Skin of body (tissue), 2 donors: ENCODE measurements around the gene KCTD5. TPM values are rescaled to one million over a fixed set of nuclear protein-coding genes. Genes with fewer than 3 reads are reported as not detected.

ENCODE experiments used
- DNase-seq: peaks from one replicate; lab custom pipeline; 2025; lab: John Stamatoyannopoulos, UW
- total RNA-seq: library from RNA; depleted of rRNA; stranded (reverse); fragments of >200 nt; gene quantifications from one replicate; pipeline ENCODE4 v1.2.3, GENCODE V29; 2014

KCTD5 gene
- total RNA-seq, 1 donor from 2014 or later = 13.6 TPM

GRCh38 chr16:2708955-2709587 lies 26.7 kb downstream of the KCTD5 start:
- DNase-seq = no peak

- DNase-seq = no peak
These were observed 27.3 kb downstream of the KCTD5 start for GRCh38 chr16:2709588-2709984.

GRCh38 chr16:2710021-2710710 lies 27.8 kb downstream of the KCTD5 start:
- no peak for DNase-seq

- DNase-seq = no peak
These were observed 28.4 kb downstream of the KCTD5 start for GRCh38 chr16:2710711-2711231.

- DNase-seq = no peak
These were observed 29.2 kb downstream of the KCTD5 start for GRCh38 chr16:2711370-2712062.

GRCh38 chr16:2712063-2712441 lies 29.7 kb downstream of the KCTD5 start:
- DNase-seq = no peak

GRCh38 chr16:2712546-2712945 lies 30.2 kb downstream of the KCTD5 start:
- no peak for DNase-seq

GRCh38 chr16:2713523-2713922 lies 31.2 kb downstream of the KCTD5 start:
- DNase-seq = no peak

- DNase-seq = no peak
These were observed 31.9 kb downstream of the KCTD5 start for GRCh38 chr16:2713985-2714774.

GRCh38 chr16:2715064-2715463 lies 32.7 kb downstream of the KCTD5 start:
- no peak for DNase-seq

GRCh38 chr16:2715519-2715918 lies 33.2 kb downstream of the KCTD5 start:
- DNase-seq = peak; percentile 33

- no peak for DNase-seq
These were observed 33.9 kb downstream of the KCTD5 start for GRCh38 chr16:2715966-2716885.

GRCh38 chr16:2716948-2717347 lies 34.6 kb downstream of the KCTD5 start:
- DNase-seq = no peak

GRCh38 chr16:2717383-2718263 lies 35.3 kb downstream of the KCTD5 start:
- DNase-seq = no peak

- DNase-seq = no peak
These were observed 37.2 kb downstream of the KCTD5 start for GRCh38 chr16:2719328-2720063.

- no peak for DNase-seq
These were observed 37.7 kb downstream of the KCTD5 start, which contains the start of gene PRSS27 for GRCh38 chr16:2720064-2720457. TSS of gene PRSS27 (minus strand) at chr16:2720224. CDS start at chr16:2720160, 64 bp downstream.

GRCh38 chr16:2720719-2721633 lies 38.7 kb downstream of the KCTD5 start:
- peak; percentile 69 for DNase-seq
